ENCODE results near the gene RHOBTB1.

Gene RHOBTB1, protein sequence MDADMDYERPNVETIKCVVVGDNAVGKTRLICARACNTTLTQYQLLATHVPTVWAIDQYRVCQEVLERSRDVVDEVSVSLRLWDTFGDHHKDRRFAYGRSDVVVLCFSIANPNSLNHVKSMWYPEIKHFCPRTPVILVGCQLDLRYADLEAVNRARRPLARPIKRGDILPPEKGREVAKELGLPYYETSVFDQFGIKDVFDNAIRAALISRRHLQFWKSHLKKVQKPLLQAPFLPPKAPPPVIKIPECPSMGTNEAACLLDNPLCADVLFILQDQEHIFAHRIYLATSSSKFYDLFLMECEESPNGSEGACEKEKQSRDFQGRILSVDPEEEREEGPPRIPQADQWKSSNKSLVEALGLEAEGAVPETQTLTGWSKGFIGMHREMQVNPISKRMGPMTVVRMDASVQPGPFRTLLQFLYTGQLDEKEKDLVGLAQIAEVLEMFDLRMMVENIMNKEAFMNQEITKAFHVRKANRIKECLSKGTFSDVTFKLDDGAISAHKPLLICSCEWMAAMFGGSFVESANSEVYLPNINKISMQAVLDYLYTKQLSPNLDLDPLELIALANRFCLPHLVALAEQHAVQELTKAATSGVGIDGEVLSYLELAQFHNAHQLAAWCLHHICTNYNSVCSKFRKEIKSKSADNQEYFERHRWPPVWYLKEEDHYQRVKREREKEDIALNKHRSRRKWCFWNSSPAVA

DNA sequence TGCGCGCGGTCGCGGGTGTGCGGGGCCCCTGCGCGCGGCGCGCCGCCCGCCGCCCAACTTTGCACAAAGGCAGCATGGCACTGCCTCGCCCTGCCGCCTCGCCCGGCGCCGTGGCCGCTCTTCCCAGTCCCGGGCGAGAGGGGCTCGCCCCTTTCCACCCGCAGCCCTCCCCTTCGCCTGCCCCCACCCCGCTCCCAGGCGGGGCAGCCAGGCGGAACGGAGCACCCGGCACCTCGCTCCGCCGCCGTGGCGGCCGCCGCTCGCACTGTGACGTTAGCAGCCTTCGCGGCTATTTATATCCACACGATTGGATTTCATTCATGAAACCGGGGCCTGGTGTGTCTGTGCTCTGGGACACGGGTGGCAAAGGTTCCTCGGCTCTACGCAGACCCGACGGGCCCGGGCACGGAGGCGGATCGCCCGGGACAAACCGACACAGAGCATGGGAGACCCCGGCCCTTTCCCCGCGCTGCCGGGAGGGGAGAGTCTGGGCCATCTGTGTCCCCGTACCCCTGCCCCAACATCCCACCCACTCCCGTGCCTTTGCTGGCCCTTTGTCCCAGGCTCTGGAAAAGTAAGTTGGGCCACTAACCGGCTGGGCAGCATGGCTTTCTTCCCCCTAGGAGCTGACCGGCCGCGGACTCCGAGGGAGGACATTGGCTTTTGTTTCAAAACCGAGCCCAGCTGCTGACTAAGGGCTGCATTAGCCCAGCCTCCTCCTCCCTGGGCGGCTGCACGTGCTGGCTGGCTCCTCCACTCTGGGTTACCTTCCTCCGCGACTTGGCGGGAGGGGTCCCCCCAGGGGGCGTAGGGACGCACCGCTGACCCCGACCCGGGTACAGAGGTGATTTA is at the start of gene RHOBTB1:
TSS of gene RHOBTB1 (minus strand) at position 128 of the 852 bp plus-strand sequence. CDS start 32,643 bp downstream, outside the sequence.
- Histone ChIP-seq H3K9ac (ENCODE audit: low read length) (no peak within 1 kb of the TSS), H3K36me3 (ENCODE audit: insufficient read depth, low read length) (no peaks in the 10 kb centered on the region), H3K4me3 (ENCODE audit: low read depth, low read length, poor library complexity, severe bottlenecking) (peak within 1 kb of the TSS; percentile 16), H3K27ac (ENCODE audit: low read depth, low read length, poor library complexity, severe bottlenecking) (no peak within 1 kb of the TSS), H3K9me2 (ENCODE audit: low read depth, low read length) (no peaks in the 10 kb centered on the region), H3K27me3 (ENCODE audit: insufficient read depth, low read length) (no peaks in the 10 kb centered on the region), H3K4me2 (ENCODE audit: low read length) (0 out of 2 replicates have a peak within 1 kb of the TSS, but pooled peaks have one; percentile 17), H3K9me3 (ENCODE audit: low read length) (no peaks in the 10 kb centered on the region), H2AFZ (ENCODE audit: low read length) (no peak within 1 kb of the TSS), H3F3A (ENCODE audit: insufficient read depth, low read length) (no peaks in the 10 kb centered on the region), H4K20me1 (ENCODE audit: insufficient read depth, low read length) (no peaks in the 10 kb centered on the region), H3K4me1 (ENCODE audit: insufficient read depth, low read length, severe bottlenecking) (no peaks in the 10 kb centered on the region), H3K79me2 (ENCODE audit: insufficient read depth, low read length) (no peaks in the 10 kb centered on the region)
- no peak for TF ChIP-seq EZH2 (IDR thresholded peaks at IDR 0.05; ENCODE audit: borderline replicate concordance, low read length)
- TF ChIP-seq, protein P1, sequence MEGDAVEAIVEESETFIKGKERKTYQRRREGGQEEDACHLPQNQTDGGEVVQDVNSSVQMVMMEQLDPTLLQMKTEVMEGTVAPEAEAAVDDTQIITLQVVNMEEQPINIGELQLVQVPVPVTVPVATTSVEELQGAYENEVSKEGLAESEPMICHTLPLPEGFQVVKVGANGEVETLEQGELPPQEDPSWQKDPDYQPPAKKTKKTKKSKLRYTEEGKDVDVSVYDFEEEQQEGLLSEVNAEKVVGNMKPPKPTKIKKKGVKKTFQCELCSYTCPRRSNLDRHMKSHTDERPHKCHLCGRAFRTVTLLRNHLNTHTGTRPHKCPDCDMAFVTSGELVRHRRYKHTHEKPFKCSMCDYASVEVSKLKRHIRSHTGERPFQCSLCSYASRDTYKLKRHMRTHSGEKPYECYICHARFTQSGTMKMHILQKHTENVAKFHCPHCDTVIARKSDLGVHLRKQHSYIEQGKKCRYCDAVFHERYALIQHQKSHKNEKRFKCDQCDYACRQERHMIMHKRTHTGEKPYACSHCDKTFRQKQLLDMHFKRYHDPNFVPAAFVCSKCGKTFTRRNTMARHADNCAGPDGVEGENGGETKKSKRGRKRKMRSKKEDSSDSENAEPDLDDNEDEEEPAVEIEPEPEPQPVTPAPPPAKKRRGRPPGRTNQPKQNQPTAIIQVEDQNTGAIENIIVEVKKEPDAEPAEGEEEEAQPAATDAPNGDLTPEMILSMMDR (IDR thresholded peaks at IDR 0.05; ENCODE audit: low read length): no peak

DNA sequence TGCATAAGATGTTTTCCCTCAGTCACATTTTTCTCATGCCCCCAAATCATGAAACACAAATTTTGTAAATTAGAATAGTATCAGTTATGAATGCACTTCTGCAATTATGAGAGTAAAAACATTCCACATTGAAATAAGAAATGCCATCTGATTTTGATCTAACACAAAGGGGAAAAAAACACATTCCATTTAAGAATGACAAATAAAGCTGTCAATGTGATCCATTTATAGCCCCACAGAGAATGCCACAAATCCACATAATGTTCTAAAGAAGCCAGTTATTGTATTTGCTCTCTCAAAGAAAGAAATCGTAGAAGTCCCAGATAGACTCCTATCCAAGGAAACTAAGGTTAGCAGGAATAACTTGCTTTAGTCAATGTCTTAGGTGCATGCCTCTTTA is 48.7 kb upstream of the RHOBTB1 start:
- no peaks in the 10 kb centered on the region for H3K79me2 ChIP-seq (ENCODE audit: insufficient read depth, low read length)
- H3K9me3 ChIP-seq (ENCODE audit: low read length): no peaks in the 10 kb centered on the region
- H3K9me2 ChIP-seq (ENCODE audit: low read depth, low read length): no peaks in the 10 kb centered on the region
- no peak overlapping the region for H3K4me2 ChIP-seq (ENCODE audit: low read length)
- TF ChIP-seq EZH2 (IDR thresholded peaks at IDR 0.05; ENCODE audit: borderline replicate concordance, low read length): no peak
- TF ChIP-seq, protein P1 (IDR thresholded peaks at IDR 0.05; ENCODE audit: low read length): no peak
- no peaks in the 10 kb centered on the region for H3K36me3 ChIP-seq (ENCODE audit: insufficient read depth, low read length)
- H4K20me1 ChIP-seq (ENCODE audit: insufficient read depth, low read length): no peaks in the 10 kb centered on the region
- H3K27ac ChIP-seq (ENCODE audit: low read depth, low read length, poor library complexity, severe bottlenecking): no peak overlapping the region
- H3K27me3 ChIP-seq (ENCODE audit: insufficient read depth, low read length): no peaks in the 10 kb centered on the region
- no peaks in the 10 kb centered on the region for H3K4me1 ChIP-seq (ENCODE audit: insufficient read depth, low read length, severe bottlenecking)
- no peak overlapping the region for H3K4me3 ChIP-seq (ENCODE audit: low read depth, low read length, poor library complexity, severe bottlenecking)
- H3F3A ChIP-seq (ENCODE audit: insufficient read depth, low read length): no peaks in the 10 kb centered on the region
- H2AFZ ChIP-seq (ENCODE audit: low read length): no peak overlapping the region
- no peak overlapping the region for H3K9ac ChIP-seq (ENCODE audit: low read length)

DNA sequence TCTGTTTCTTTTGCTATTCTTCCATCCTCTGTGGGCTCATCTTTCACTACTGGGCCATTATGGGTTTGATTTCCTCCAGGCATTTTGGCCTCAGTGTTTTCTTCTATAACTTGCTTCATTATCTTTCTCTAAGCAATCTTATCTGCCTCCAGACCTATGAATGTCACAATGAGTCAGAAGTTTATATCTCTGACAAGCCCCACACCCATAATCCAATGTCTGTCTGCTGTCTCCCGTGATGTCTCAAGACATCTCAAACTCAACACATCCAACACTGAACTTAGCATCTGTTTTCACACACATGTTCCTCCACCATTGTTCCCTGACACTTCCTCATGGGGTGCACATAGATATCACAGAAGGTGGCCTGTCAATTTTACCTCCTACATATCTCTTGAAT is 46.7 kb upstream of the RHOBTB1 start:
- Histone ChIP-seq H3K36me3 (ENCODE audit: insufficient read depth, low read length) (no peaks in the 10 kb centered on the region), H3K9me2 (ENCODE audit: low read depth, low read length) (no peaks in the 10 kb centered on the region), H3K4me3 (ENCODE audit: low read depth, low read length, poor library complexity, severe bottlenecking) (no peak overlapping the region), H3K9me3 (ENCODE audit: low read length) (no peaks in the 10 kb centered on the region), H3K4me1 (ENCODE audit: insufficient read depth, low read length, severe bottlenecking) (no peaks in the 10 kb centered on the region), H3K27me3 (ENCODE audit: insufficient read depth, low read length) (no peaks in the 10 kb centered on the region), H4K20me1 (ENCODE audit: insufficient read depth, low read length) (no peaks in the 10 kb centered on the region), H3K4me2 (ENCODE audit: low read length) (no peak overlapping the region), H3K79me2 (ENCODE audit: insufficient read depth, low read length) (no peaks in the 10 kb centered on the region), H2AFZ (ENCODE audit: low read length) (no peak overlapping the region), H3K27ac (ENCODE audit: low read depth, low read length, poor library complexity, severe bottlenecking) (no peak overlapping the region), H3F3A (ENCODE audit: insufficient read depth, low read length) (no peaks in the 10 kb centered on the region), H3K9ac (ENCODE audit: low read length) (no peak overlapping the region)
- TF ChIP-seq, protein P1 (IDR thresholded peaks at IDR 0.05; ENCODE audit: low read length): no peak
- no peak for TF ChIP-seq EZH2 (IDR thresholded peaks at IDR 0.05; ENCODE audit: borderline replicate concordance, low read length)

All from OCI-LY1 (cell line).